Subcutaneous abdominal adipose tissue (tissue), 5 donors: Measurements from ENCODE around the gene HPCAL1.

Experiments
- H3K27ac ChIP-seq: one replicate; pipeline ENCODE4 v1.7.0; 2013; ENCODE audit warnings: low read depth, mild to moderate bottlenecking, inconsistent platforms, low read length, moderate library complexity
- H3K27me3 ChIP-seq, 5 donors: one replicate each; pipeline ENCODE4 v1.7.0; 2013; ENCODE audit warnings: low read length in 5 of 5, inconsistent platforms in 1 of 5; ENCODE audit not compliant: control insufficient read depth in 5 of 5, insufficient read depth in 4 of 5
- H3K36me3 ChIP-seq, 5 donors: one replicate each; pipeline ENCODE4 v1.7.0; 2013; ENCODE audit warnings: low read length in 5 of 5; ENCODE audit not compliant: control insufficient read depth in 5 of 5, insufficient read depth in 5 of 5
- H3K4me1 ChIP-seq, 5 donors: one replicate each; pipeline ENCODE4 v1.7.0; 2013; ENCODE audit warnings: low read length in 5 of 5, mild to moderate bottlenecking in 3 of 5, moderate library complexity in 1 of 5; ENCODE audit not compliant: control insufficient read depth in 5 of 5, insufficient read depth in 5 of 5
- H3K4me3 ChIP-seq, 5 donors: one replicate each; pipeline ENCODE4 v1.7.0; 2013; ENCODE audit warnings: low read length in 5 of 5, low read depth in 1 of 5
- H3K9ac ChIP-seq, 5 donors: one replicate each; pipeline ENCODE4 v1.7.0; 2013; ENCODE audit warnings: low read length in 5 of 5, mild to moderate bottlenecking in 4 of 5, moderate library complexity in 3 of 5
- H3K9me3 ChIP-seq, 5 donors: one replicate each; pipeline ENCODE4 v1.7.0; 2013; ENCODE audit warnings: low read length in 5 of 5; ENCODE audit not compliant: control insufficient read depth in 5 of 5
- donor health status: healthy.
- donor health status: healthy.
- donor health status: healthy.
- donor health status: healthy.
- donor health status: healthy.

Gene HPCAL1

DNA sequence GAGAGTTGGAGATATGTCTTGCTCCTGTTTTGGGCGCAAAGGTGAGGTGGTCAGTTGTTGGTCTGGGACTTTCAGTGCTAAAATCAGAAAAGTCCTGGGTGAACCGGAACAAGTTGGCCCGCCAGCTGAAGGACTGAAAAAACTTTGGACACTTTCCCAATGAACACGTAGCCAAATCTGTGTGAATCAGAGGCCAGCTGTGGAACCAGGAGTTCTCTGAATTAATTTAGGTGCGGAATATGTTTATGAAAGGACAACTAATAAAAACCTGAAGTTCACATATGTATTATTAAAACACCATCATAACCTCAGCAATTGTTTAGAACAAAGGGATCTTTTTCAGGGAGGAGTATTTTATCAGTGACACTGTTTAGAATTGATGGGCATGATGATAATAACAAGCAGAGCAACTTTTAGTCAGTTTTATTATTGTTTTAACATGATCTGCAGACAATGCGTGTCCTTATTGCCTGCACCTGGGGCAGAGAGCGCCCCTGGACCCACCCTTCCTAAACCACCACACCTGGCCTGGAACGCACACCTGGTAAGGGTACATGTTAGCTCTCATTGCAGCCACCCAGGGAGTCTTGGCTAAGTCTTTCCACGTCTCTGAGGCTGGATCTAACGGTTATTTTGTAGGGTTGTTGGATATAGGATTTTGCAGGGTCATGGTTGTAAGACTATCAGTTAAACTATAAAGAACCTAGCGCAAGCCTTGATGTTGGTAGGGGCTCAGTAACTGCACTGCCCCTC, 155.3 kb downstream of the HPCAL1 start:
- Histone ChIP-seq H3K4me1 (peaks cover 0 to 15% (median 11%) of the 10 kb centered on the region in 5 donors), H3K36me3 (no peaks in the 10 kb centered on the region), H3K9me3 (no peaks in the 10 kb centered on the region), H3K27me3 (peaks cover 0 to 4% (median 0%) of the 10 kb centered on the region in 5 donors), H3K4me3 (no peak overlapping the region), H3K9ac (no peak overlapping the region), H3K27ac (no peak overlapping the region)

DNA sequence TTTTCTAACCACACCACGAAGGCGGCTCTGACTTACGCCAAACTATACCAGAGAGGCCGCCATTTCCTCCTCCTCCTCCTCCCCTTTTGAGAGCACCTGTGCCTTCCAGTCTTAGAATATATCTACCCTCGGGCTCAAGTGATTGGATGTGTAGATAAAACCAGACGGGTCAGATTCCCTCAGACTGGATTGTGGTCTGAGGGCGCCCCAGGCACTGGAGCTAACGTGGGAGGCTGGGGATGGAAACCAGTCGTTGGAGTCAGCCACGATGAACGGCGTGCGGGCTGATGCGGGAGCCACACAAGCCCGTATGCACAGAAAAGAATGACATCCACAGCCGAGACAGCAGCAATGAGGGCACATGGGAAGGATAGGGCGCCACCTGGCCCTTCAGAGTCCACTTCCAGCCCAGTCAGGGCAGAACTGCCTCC, 157.7 kb downstream of the HPCAL1 start:
- Histone ChIP-seq H3K27ac (no peak overlapping the region), H3K36me3 (no peaks in the 10 kb centered on the region), H3K4me1 (peaks cover 0 to 8% (median 7%) of the 10 kb centered on the region in 5 donors), H3K9ac (no peak overlapping the region), H3K27me3 (peaks cover 0 to 4% (median 0%) of the 10 kb centered on the region in 5 donors), H3K9me3 (no peaks in the 10 kb centered on the region), H3K4me3 (no peak overlapping the region)

DNA sequence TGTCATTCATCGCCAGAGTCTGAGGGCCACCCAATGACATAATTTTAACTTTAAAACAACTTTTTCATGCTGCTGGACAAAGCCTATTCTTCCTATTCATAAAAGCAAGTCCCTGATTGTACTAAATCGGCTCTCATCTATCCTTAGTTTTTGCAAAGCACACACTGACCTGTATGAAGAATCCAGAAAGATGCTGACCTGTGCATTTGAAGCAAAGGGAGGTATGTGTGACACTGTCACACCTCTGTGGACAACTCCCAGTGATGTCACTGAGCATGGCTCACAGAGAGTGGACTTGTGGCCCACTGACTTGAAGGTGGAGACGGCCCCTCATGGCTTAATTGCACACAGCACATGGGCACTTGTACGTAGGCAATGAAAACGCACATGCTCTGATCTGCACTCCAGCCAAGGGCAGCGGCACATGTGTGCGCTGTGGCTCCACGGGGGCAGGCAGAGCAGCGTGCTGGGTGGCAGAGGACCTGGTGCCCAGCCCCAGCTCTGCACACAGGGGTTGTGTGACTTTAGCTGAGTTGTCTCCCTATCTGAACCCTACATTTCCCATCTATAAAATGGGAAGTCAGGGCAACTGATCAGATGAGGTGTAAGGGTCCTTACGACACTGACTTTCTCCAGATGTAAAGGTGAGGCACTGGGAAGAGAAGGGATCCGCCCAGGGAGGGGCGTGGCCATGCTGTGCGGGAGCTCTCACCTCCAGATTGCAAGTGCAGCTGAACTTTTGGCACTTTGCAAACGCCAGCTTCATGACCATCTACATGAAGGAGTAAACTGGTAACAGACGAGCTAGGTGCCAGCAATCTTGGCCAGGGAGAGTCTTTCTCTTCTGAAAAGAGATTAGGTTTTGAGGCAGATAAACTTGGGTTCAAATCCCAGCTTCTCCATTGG, 159.7 kb downstream of the HPCAL1 start:
- H3K4me1 ChIP-seq: peaks cover 0 to 8% (median 6%) of the 10 kb centered on the region in 5 donors
- peaks cover 0 to 4% (median 0%) of the 10 kb centered on the region in 5 donors for H3K27me3 ChIP-seq
- H3K27ac ChIP-seq: no peak overlapping the region
- no peaks in the 10 kb centered on the region for H3K36me3 ChIP-seq
- H3K4me3 ChIP-seq: no peak overlapping the region
- no peak overlapping the region for H3K9ac ChIP-seq
- H3K9me3 ChIP-seq: no peaks in the 10 kb centered on the region

DNA sequence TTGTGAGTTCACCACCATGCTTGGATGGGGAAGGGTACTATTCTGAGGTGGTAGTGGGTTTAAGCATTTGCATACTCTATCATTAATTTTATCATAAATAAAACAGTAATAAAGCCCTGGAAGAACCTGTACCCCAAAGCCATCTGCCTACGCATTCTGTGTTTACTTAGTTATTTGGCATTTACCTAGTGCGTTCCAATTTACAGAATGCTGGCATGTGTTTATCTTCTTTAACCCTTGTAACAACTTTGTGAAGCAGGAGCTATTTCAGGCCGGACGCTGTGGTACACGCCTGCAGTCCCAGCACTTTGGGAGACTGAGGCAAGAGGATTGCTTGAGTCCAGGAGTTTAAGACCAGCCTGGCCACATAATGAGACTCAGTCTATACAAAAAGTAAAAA, 163.2 kb downstream of the HPCAL1 start:
- Histone ChIP-seq H3K9ac (no peak overlapping the region), H3K4me1 (no peaks in the 10 kb centered on the region), H3K36me3 (no peaks in the 10 kb centered on the region), H3K4me3 (no peak overlapping the region), H3K27me3 (peaks cover 0 to 4% (median 2%) of the 10 kb centered on the region in 5 donors), H3K9me3 (no peaks in the 10 kb centered on the region), H3K27ac (no peak overlapping the region)

DNA sequence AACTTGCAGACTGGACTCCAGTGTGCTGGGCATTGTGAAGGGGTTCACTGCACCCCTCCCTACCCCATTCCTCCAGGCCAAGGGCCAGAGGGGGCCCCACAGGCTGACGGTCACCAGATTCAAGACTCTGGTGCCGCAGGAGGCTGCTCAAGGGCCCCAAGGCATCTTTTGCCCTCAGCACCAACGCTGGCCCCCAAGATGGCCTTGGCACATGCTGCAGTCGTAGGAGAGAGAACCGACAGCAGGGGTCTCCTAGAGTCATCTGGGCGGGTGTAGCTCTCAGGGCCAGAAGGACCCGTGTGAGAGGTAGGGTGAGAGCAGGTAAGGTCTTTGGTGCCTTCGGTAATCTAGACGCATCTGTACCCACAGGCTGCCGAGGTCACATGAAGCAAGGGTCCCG, 164.1 kb downstream of the HPCAL1 start:
- H3K36me3 ChIP-seq: no peaks in the 10 kb centered on the region
- H3K4me1 ChIP-seq: no peaks in the 10 kb centered on the region
- no peaks in the 10 kb centered on the region for H3K9me3 ChIP-seq
- H3K27me3 ChIP-seq: peaks cover 0 to 4% (median 2%) of the 10 kb centered on the region in 5 donors
- H3K4me3 ChIP-seq: no peak overlapping the region
- no peak overlapping the region for H3K27ac ChIP-seq
- no peak overlapping the region for H3K9ac ChIP-seq

DNA sequence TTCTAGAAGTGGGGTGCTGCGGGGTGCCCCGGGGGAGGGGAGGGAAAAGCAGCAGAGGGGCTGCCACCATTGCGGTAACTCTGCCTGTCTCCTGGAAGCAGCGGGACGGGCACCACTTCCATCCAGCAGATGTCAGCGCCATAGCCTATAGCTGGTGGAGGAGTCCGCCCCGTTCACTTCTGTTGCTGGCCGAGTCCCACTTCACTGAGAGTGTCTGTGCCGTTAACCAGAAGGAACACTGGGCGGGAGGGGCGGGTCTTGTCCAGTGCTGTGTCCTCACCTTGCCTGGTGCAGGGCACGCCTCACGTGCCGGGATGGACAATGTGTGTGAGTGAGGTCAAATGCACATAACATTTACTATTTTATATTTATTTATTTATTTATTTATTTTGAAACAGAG, 164.7 kb downstream of the HPCAL1 start:
- no peaks in the 10 kb centered on the region for H3K36me3 ChIP-seq
- no peaks in the 10 kb centered on the region for H3K9me3 ChIP-seq
- H3K27me3 ChIP-seq: peaks cover 0 to 4% (median 2%) of the 10 kb centered on the region in 5 donors
- H3K4me3 ChIP-seq: no peak overlapping the region
- no peaks in the 10 kb centered on the region for H3K4me1 ChIP-seq
- no peak overlapping the region for H3K9ac ChIP-seq
- no peak overlapping the region for H3K27ac ChIP-seq

DNA sequence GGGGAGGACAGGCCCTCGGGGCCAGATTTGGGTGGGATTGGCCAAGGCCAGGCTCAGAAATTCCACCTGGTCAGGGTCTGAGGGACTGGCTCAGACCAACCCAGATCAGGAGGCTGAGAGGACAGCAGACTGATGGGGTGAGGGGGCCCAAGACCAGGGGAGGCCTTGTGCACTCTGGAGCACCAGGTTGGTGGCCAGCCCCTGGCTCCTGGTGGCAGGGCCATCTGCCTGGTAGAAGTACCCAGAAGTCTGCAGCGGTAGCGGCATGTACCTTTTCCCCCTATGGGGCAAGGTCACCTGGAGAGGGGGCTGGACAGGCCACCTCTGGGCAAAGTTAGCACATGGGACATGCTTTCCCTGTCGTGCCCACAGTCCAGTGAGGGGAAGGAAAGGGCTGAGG, 166.6 kb downstream of the HPCAL1 start:
- Histone ChIP-seq H3K27ac (no peak overlapping the region), H3K4me1 (no peaks in the 10 kb centered on the region), H3K9me3 (no peaks in the 10 kb centered on the region), H3K4me3 (no peak overlapping the region), H3K27me3 (peaks cover 0 to 2% (median 0%) of the 10 kb centered on the region in 5 donors), H3K36me3 (no peaks in the 10 kb centered on the region), H3K9ac (no peak overlapping the region)

DNA sequence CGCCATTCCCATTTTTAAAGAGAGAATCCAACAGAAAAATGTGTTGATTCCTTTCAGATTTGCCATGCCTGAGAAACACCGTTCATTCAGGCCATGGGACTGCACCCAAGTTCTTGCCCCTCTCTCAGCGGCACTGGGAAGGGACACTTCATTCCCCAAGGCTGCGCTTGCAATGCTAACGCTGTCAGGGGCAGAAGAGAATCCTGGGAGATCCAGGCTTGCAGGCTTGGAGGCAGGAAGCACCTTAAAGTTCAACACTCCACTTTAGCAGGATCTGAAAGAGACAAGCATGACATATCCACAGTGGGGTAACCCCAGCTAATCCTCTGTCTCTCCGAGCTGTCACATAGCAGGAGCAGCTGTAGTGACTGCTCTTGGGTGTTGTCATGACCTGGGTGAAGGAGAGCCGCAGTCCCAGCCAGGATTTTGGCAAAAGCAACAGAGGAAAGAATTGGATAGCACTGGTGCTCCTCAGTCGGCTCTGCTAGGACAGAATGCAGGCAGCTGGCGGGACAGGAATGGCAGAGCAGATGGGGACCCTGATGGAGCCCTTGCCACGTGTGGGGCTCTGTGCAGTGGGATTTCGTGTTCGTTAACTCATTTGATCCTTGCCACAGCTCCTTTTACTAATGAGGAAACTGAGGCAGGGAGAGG, 167.4 kb downstream of the HPCAL1 start:
- Histone ChIP-seq H3K36me3 (no peaks in the 10 kb centered on the region), H3K9me3 (no peaks in the 10 kb centered on the region), H3K4me3 (no peak overlapping the region), H3K9ac (no peak overlapping the region), H3K27ac (no peak overlapping the region), H3K27me3 (peaks cover 0 to 2% (median 0%) of the 10 kb centered on the region in 5 donors), H3K4me1 (no peaks in the 10 kb centered on the region)

DNA sequence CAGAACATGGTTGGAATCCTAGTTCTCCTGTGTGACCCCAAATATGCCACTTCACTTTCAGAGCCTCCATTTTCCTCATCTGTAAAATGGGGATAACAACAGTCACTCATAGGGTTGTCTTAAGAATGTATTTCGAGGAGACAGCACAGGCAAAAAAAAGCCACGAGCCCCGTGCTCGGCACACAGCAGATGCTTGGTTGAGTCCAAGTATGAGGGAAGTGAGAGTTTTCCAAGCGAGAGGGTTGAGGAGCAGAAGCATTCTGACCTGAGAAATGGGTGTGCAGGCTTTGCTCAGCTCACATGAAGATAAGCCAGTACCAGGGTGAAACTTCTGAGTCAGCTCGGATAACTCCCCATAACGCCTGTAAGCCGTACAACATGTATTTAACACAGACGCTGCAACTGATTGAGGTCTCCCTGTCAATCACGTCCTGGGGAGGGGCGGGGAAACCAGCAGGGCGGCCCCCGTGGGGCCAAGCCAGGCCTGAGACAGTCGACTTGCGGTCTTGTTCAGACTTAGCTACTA, 168.4 kb downstream of the HPCAL1 start:
- Histone ChIP-seq H3K4me1 (no peaks in the 10 kb centered on the region), H3K36me3 (no peaks in the 10 kb centered on the region), H3K4me3 (no peak overlapping the region), H3K9ac (no peak overlapping the region), H3K27ac (no peak overlapping the region), H3K9me3 (no peaks in the 10 kb centered on the region), H3K27me3 (peaks cover 0 to 2% (median 0%) of the 10 kb centered on the region in 5 donors)
